ENCODE results near the gene CYP4V2. TPM values are rescaled to one million over a fixed set of nuclear protein-coding genes. Genes with fewer than 3 reads are reported as not detected.

The CYP4V2 gene
- total RNA-seq, 1 donor from 2014 or later: 10.0 TPM

DNA sequence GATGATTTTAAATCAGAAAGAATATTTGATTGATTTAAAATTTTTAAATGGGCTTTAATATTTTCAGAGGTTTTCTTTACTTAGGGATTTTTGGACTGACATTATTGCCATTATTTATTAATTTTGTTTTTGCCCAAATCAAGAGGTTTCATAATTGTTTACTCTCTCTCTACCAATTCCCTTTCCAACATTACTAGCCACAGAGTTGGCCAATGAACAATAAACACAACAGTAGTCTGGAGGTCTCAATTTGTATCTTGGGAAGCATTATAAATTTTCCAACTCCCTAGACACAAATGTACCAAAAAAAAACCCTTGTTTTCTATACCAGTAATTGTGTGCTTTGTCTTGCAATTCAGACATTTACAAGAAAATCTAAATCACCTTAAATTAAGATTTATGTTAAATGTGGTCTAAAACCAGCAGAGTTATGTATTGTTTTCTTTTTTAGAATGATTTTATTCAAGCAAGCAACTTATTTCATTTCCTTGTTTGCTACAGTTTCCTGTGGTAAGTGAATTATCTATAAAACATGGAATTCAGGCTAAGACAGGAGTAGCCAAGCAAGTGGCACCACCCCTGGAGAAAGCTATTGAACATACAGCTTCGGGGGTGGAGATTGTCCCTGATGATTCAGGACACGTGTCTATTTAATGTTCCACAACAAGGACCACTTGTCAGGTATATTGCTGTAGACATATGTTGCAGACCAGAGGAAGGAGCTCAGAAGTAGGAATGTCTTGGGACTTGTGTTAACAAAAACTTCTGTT, 36.6 kb downstream of the CYP4V2 start:
- Mint-ChIP-seq H3K27ac (ENCODE audit: unreplicated experiment) (no peak overlapping the region), H3K4me1 (ENCODE audit: low read depth, unreplicated experiment) (no peaks in the 10 kb centered on the region), H3K36me3 (ENCODE audit: unreplicated experiment) (peaks cover 29% of the 10 kb centered on the region), H3K27me3 (ENCODE audit: unreplicated experiment) (no peaks in the 10 kb centered on the region), H3K9me3 (ENCODE audit: unreplicated experiment) (peaks cover 4% of the 10 kb centered on the region), H3K4me3 (ENCODE audit: unreplicated experiment) (no peak overlapping the region)
- DNase-seq: no peak
- TF ChIP-seq, protein P1, sequence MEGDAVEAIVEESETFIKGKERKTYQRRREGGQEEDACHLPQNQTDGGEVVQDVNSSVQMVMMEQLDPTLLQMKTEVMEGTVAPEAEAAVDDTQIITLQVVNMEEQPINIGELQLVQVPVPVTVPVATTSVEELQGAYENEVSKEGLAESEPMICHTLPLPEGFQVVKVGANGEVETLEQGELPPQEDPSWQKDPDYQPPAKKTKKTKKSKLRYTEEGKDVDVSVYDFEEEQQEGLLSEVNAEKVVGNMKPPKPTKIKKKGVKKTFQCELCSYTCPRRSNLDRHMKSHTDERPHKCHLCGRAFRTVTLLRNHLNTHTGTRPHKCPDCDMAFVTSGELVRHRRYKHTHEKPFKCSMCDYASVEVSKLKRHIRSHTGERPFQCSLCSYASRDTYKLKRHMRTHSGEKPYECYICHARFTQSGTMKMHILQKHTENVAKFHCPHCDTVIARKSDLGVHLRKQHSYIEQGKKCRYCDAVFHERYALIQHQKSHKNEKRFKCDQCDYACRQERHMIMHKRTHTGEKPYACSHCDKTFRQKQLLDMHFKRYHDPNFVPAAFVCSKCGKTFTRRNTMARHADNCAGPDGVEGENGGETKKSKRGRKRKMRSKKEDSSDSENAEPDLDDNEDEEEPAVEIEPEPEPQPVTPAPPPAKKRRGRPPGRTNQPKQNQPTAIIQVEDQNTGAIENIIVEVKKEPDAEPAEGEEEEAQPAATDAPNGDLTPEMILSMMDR (IDR thresholded peaks at IDR 0.05; ENCODE audit: partially characterized antibody, unreplicated experiment): no peak

DNA sequence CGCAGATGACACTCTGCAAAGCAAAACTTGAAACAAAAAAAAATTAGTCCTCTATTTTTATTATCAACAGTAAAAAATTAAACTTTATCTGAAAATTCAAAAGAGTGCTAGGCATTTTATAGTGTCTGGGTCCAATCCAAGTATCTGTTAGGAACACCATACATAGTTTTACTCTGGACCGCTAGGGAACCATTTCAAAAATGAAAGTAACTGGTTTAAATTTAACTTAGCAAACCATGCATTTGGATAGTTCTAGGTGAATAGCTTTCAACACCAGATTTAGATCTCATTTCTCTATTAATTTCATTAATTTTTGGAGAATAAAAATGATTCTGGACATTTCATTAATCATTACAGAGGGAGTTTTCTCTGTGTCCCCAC, 37.1 kb downstream of the CYP4V2 start:
- no peak for DNase-seq
- Mint-ChIP-seq H3K4me3 (ENCODE audit: unreplicated experiment) (no peak overlapping the region), H3K36me3 (ENCODE audit: unreplicated experiment) (peaks cover 23% of the 10 kb centered on the region), H3K9me3 (ENCODE audit: unreplicated experiment) (peaks cover 4% of the 10 kb centered on the region), H3K27ac (ENCODE audit: unreplicated experiment) (no peak overlapping the region), H3K4me1 (ENCODE audit: low read depth, unreplicated experiment) (no peaks in the 10 kb centered on the region), H3K27me3 (ENCODE audit: unreplicated experiment) (no peaks in the 10 kb centered on the region)
- TF ChIP-seq, protein P1 (IDR thresholded peaks at IDR 0.05; ENCODE audit: partially characterized antibody, unreplicated experiment): no peak

DNA sequence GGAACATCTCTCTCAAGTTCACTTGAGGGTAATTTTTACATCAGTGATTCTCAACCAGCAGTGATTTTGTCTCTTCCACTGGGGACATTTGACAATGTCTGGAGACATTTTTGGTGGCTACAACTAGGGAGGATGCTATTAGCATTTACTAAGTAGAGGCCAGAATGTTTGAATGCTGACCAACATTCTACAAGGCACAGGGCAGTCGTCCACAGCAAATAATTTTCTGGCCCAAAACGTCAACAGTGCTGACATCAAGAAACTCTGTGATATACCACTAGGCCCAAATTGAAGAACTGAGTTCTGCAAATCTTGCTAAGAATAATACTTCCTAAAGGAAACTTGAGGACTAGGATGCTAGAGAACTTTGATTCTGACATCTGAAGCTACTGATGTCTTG, 43.0 kb downstream of the CYP4V2 start:
- Mint-ChIP-seq H3K27ac (ENCODE audit: unreplicated experiment) (no peak overlapping the region), H3K4me3 (ENCODE audit: unreplicated experiment) (no peak overlapping the region), H3K9me3 (ENCODE audit: unreplicated experiment) (no peaks in the 10 kb centered on the region), H3K36me3 (ENCODE audit: unreplicated experiment) (no peaks in the 10 kb centered on the region), H3K4me1 (ENCODE audit: low read depth, unreplicated experiment) (no peaks in the 10 kb centered on the region), H3K27me3 (ENCODE audit: unreplicated experiment) (no peaks in the 10 kb centered on the region)
- TF ChIP-seq, protein P1 (IDR thresholded peaks at IDR 0.05; ENCODE audit: partially characterized antibody, unreplicated experiment): no peak
- no peak for DNase-seq

DNA sequence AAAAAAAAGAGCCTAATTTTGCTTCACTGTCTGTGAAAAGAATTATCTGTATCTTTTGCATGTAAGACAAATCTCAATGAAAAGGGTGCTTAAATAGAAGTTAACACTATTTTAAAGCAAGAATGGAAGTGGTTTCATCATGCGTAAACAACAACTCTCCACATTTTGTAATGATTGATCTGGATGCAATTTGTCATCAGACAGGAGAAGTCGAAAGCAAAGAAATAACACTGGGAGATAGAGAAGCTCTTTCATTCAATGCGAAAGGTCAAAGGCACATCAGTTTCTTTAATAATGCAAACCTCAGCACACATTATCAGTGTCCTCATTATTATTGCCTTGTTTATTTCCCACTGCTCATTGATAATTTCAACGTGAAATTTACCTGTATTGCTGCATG, 44.8 kb downstream of the CYP4V2 start:
- Mint-ChIP-seq H3K4me3 (ENCODE audit: unreplicated experiment) (no peak overlapping the region), H3K4me1 (ENCODE audit: low read depth, unreplicated experiment) (no peaks in the 10 kb centered on the region), H3K36me3 (ENCODE audit: unreplicated experiment) (no peaks in the 10 kb centered on the region), H3K9me3 (ENCODE audit: unreplicated experiment) (no peaks in the 10 kb centered on the region), H3K27me3 (ENCODE audit: unreplicated experiment) (no peaks in the 10 kb centered on the region), H3K27ac (ENCODE audit: unreplicated experiment) (no peak overlapping the region)
- DNase-seq: no peak
- TF ChIP-seq, protein P1 (IDR thresholded peaks at IDR 0.05; ENCODE audit: partially characterized antibody, unreplicated experiment): no peak

DNA sequence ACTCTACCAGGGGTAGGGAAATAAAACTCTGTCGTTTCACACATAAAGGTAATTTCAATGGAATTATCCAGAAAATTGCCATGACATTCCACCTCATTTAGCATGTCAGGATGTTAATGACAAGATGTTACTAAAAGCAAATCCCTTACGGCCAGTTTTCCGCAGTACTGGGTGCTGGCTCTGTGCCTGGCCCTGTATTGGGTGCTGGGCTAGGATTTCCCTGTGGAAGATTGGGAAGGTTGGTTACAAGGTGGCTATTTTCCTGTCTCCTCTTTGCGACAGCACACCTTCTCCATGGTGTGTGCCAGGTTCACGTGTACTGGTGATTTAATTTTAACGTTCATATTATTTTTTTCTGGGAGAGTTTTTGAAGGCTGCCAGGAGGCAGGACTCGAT, 49.1 kb downstream of the CYP4V2 start:
- no peak for DNase-seq
- Mint-ChIP-seq H3K4me3 (ENCODE audit: unreplicated experiment) (no peak overlapping the region), H3K27ac (ENCODE audit: unreplicated experiment) (no peak overlapping the region), H3K36me3 (ENCODE audit: unreplicated experiment) (no peaks in the 10 kb centered on the region), H3K4me1 (ENCODE audit: low read depth, unreplicated experiment) (peaks cover 6% of the 10 kb centered on the region), H3K9me3 (ENCODE audit: unreplicated experiment) (no peaks in the 10 kb centered on the region), H3K27me3 (ENCODE audit: unreplicated experiment) (no peaks in the 10 kb centered on the region)
- TF ChIP-seq, protein P1 (IDR thresholded peaks at IDR 0.05; ENCODE audit: partially characterized antibody, unreplicated experiment): no peak
